Neuronal stem cell (in vitro differentiated cells): Measurements from ENCODE around the gene NOS1AP.

Source experiments
- DNase-seq: peaks from one replicate; pipeline ENCODE4 v3.0.0-alpha.2; 2013; ENCODE audit warnings: low spot score
- H2AFZ ChIP-seq: one replicate; pipeline ENCODE4 v1.6.1; 2013; ENCODE audit warnings: mild to moderate bottlenecking, low read length, inconsistent platforms
- H2AK5ac ChIP-seq: 2 replicates; pipeline ENCODE4 v1.6.1; 2013; ENCODE audit warnings: low read depth, mild to moderate bottlenecking, inconsistent platforms, low read length, moderate library complexity, mixed read lengths
- H2BK120ac ChIP-seq: 2 replicates; pipeline ENCODE4 v1.6.1; 2013; ENCODE audit warnings: low read depth, mild to moderate bottlenecking, inconsistent platforms, low read length, moderate library complexity, mixed read lengths
- H2BK12ac ChIP-seq: one replicate; pipeline ENCODE4 v1.6.1; 2013; ENCODE audit warnings: low read length, inconsistent platforms
- H2BK15ac ChIP-seq: 2 replicates; pipeline ENCODE4 v1.6.1; 2013; ENCODE audit warnings: mild to moderate bottlenecking, low read length, inconsistent platforms, mixed read lengths
- H2BK5ac ChIP-seq: one replicate; pipeline ENCODE4 v1.6.1; 2013; ENCODE audit warnings: inconsistent platforms, mild to moderate bottlenecking, low read length, moderate library complexity
- H3K14ac ChIP-seq: one replicate; pipeline ENCODE4 v1.6.1; 2013; ENCODE audit warnings: low read length, inconsistent platforms
- H3K18ac ChIP-seq: 2 replicates; pipeline ENCODE4 v1.6.1; 2013; ENCODE audit warnings: low read length, inconsistent platforms
- H3K23ac ChIP-seq: 2 replicates; pipeline ENCODE4 v1.6.1; 2013; ENCODE audit warnings: low read depth, mild to moderate bottlenecking, mixed read lengths, low read length, inconsistent platforms; ENCODE audit not compliant: poor library complexity
- H3K27ac ChIP-seq: replicated peaks from 3 replicates; pipeline ENCODE4 v1.5.1; 2013; ENCODE audit warnings: low read length, inconsistent platforms
- H3K27me3 ChIP-seq, 3 experiments: 2 replicates each; pipeline ENCODE4 v1.6.1; 2013; ENCODE audit warnings: low read length in 3 of 3, mild to moderate bottlenecking in 2 of 3, inconsistent platforms in 1 of 3, low read depth in 1 of 3, mixed read lengths in 1 of 3, moderate library complexity in 1 of 3; ENCODE audit not compliant: control insufficient read depth in 3 of 3, insufficient read depth in 3 of 3
- H3K36me3 ChIP-seq, 2 donors: replicated peaks in 1 of 2; 2 replicates each; pipeline ENCODE4 v1.6.1; 2013; ENCODE audit warnings: low read length in 2 of 2; ENCODE audit not compliant: control insufficient read depth in 2 of 2, insufficient read depth in 2 of 2
- H3K4ac ChIP-seq: 2 replicates; pipeline ENCODE4 v1.6.1; 2013; ENCODE audit warnings: inconsistent platforms, mild to moderate bottlenecking, low read length, moderate library complexity
- H3K4me1 ChIP-seq, 2 donors: 1 replicate in 1 of 2; 2 replicates in 1 of 2; pipeline ENCODE4 v1.6.1; 2013; ENCODE audit warnings: low read length in 2 of 2, low read depth in 1 of 2; ENCODE audit not compliant: control insufficient read depth in 2 of 2, insufficient read depth in 1 of 2
- H3K4me2 ChIP-seq: one replicate; pipeline ENCODE4 v1.6.1; 2013; ENCODE audit warnings: mild to moderate bottlenecking, low read length, inconsistent platforms; ENCODE audit not compliant: insufficient read depth, poor library complexity, severe bottlenecking
- H3K4me3 ChIP-seq, 2 donors: 2 replicates each; pipeline ENCODE4 v1.5.1; 2013; ENCODE audit warnings: low read length in 2 of 2, mild to moderate bottlenecking in 2 of 2, inconsistent platforms in 1 of 2, moderate library complexity in 1 of 2
- H3K79me1 ChIP-seq: one replicate; pipeline ENCODE4 v1.6.1; 2013; ENCODE audit warnings: low read depth, mild to moderate bottlenecking, inconsistent platforms, low read length, moderate library complexity
- H3K9ac ChIP-seq: one replicate; pipeline ENCODE4 v1.6.1; 2013; ENCODE audit warnings: mild to moderate bottlenecking, low read depth, low read length, inconsistent platforms; ENCODE audit not compliant: poor library complexity
- H3K9me3 ChIP-seq, 2 donors: replicated peaks in 1 of 2; 2 replicates each; pipeline versions ENCODE3 to v1.6.1; 2013; ENCODE audit warnings: low read length in 2 of 2, mild to moderate bottlenecking in 2 of 2, inconsistent platforms in 1 of 2, low read depth in 1 of 2, mixed read lengths in 1 of 2, moderate library complexity in 1 of 2; ENCODE audit not compliant: control insufficient read depth in 2 of 2, insufficient read depth in 1 of 2
- H4K8ac ChIP-seq: one replicate; pipeline ENCODE4 v1.6.1; 2013; ENCODE audit warnings: low read depth, mild to moderate bottlenecking, inconsistent platforms, low read length, moderate library complexity
- H4K91ac ChIP-seq: one replicate; pipeline ENCODE4 v1.6.1; 2013; ENCODE audit warnings: low read length, low read depth, mild to moderate bottlenecking, inconsistent platforms; ENCODE audit not compliant: poor library complexity
- WGBS, 2 donors: extraction: QIAGEN DNeasy Blood & Tissue Kit; methylation state at CpG; one replicate each; pipeline ENCODE4 v1.1.7; 2013; ENCODE audit warnings: missing lambda C conversion rate in 2 of 2, mixed read lengths in 1 of 2; ENCODE audit not compliant: insufficient read length in 2 of 2, insufficient replicate concordance in 1 of 2; ENCODE audit errors: extremely low coverage in 2 of 2; 5-methylcytosine and 5-hydroxymethylcytosine counted together

NOS1AP gene

GRCh38 chr1:162303004-162303344 lies 233.5 kb downstream of the NOS1AP start:
- Histone ChIP-seq H4K91ac (no peak overlapping the region), H2BK5ac (no peak overlapping the region), H3K27me3 (no peaks in the 10 kb centered on the region), H3K18ac (no peak overlapping the region), H3K4ac (no peak overlapping the region), H3K4me2 (no peak overlapping the region), H3K9me3 (peaks cover 0 to 5% of the 10 kb centered on the region in 2 donors), H2BK120ac (no peak overlapping the region), H3K14ac (no peak overlapping the region), H3K4me1 (peaks cover 0 to 8% of the 10 kb centered on the region in 2 donors), H3K27ac (no peak overlapping the region), H2AFZ (no peak overlapping the region), H3K79me1 (peaks cover 2% of the 10 kb centered on the region), H3K36me3 (no peaks in the 10 kb centered on the region), H4K8ac (no peak overlapping the region), H3K23ac (no peak overlapping the region), H3K9ac (no peak overlapping the region), H2BK15ac (no peak overlapping the region), H2AK5ac (no peak overlapping the region), H2BK12ac (no peak overlapping the region), H3K4me3 (no peak overlapping the region)
- no peak for DNase-seq
- no CpG with 5 or more reads among the region's 3 CpGs for WGBS, 2 donors

GRCh38 chr1:162304736-162305135 lies 235.2 kb downstream of the NOS1AP start:
- no peaks in the 10 kb centered on the region for H3K36me3 ChIP-seq
- no peak overlapping the region for H3K9ac ChIP-seq
- no peak overlapping the region for H3K4me3 ChIP-seq
- WGBS, 2 donors, result no CpG with 5 or more reads among the region's 2 CpGs
- H4K91ac ChIP-seq, result no peak overlapping the region
- no peak overlapping the region for H3K14ac ChIP-seq
- H3K27me3 ChIP-seq, result no peaks in the 10 kb centered on the region
- H3K18ac ChIP-seq, result no peak overlapping the region
- peaks cover 2% of the 10 kb centered on the region for H3K79me1 ChIP-seq
- no peak overlapping the region for H4K8ac ChIP-seq
- H3K27ac ChIP-seq, result no peak overlapping the region
- no peak overlapping the region for H2BK120ac ChIP-seq
- no peak overlapping the region for H3K4ac ChIP-seq
- H3K9me3 ChIP-seq, result peaks cover 5 to 9% of the 10 kb centered on the region in 2 donors
- H2BK15ac ChIP-seq, result no peak overlapping the region
- no peak overlapping the region for H3K4me2 ChIP-seq
- DNase-seq, result no peak
- no peak overlapping the region for H2AK5ac ChIP-seq
- H2AFZ ChIP-seq, result no peak overlapping the region
- H3K23ac ChIP-seq, result no peak overlapping the region
- peaks cover 0 to 6% of the 10 kb centered on the region in 2 donors for H3K4me1 ChIP-seq
- H2BK5ac ChIP-seq, result no peak overlapping the region
- H2BK12ac ChIP-seq, result no peak overlapping the region

- Histone ChIP-seq H3K23ac (no peak overlapping the region), H3K27ac (no peak overlapping the region), H3K4me1 (peaks cover 0 to 9% of the 10 kb centered on the region in 2 donors), H2BK120ac (no peak overlapping the region), H2BK15ac (no peak overlapping the region), H3K14ac (no peak overlapping the region), H3K9me3 (peaks cover 5 to 9% of the 10 kb centered on the region in 2 donors), H2AK5ac (no peak overlapping the region), H4K91ac (no peak overlapping the region), H3K4me3 (no peak overlapping the region), H3K4ac (no peak overlapping the region), H2BK12ac (no peak overlapping the region), H2AFZ (no peak overlapping the region), H3K9ac (no peak overlapping the region), H2BK5ac (no peak overlapping the region), H3K4me2 (no peak overlapping the region), H3K18ac (no peak overlapping the region), H3K36me3 (no peaks in the 10 kb centered on the region), H3K27me3 (no peaks in the 10 kb centered on the region), H4K8ac (no peak overlapping the region), H3K79me1 (peaks cover 2% of the 10 kb centered on the region)
- WGBS, 2 donors, result no CpG with 5 or more reads among the region's 1 CpG
- DNase-seq, result no peak
Measured at GRCh38 chr1:162305969-162306368, 236.5 kb downstream of the NOS1AP start.

GRCh38 chr1:162310337-162310736 lies 240.8 kb downstream of the NOS1AP start:
- no peak overlapping the region for H3K9ac ChIP-seq
- no peak overlapping the region for H2BK120ac ChIP-seq
- H3K27ac ChIP-seq, result no peak overlapping the region
- H3K36me3 ChIP-seq, result no peaks in the 10 kb centered on the region
- WGBS, 2 donors, result no CpG with 5 or more reads among the region's 4 CpGs
- no peak overlapping the region for H3K4me3 ChIP-seq
- H2AK5ac ChIP-seq, result no peak overlapping the region
- H3K79me1 ChIP-seq, result peaks cover 2% of the 10 kb centered on the region
- no peak overlapping the region for H2BK12ac ChIP-seq
- H3K4me2 ChIP-seq, result no peak overlapping the region
- H2BK15ac ChIP-seq, result no peak overlapping the region
- H4K91ac ChIP-seq, result no peak overlapping the region
- H2BK5ac ChIP-seq, result no peak overlapping the region
- no peak for DNase-seq
- no peak overlapping the region for H3K4ac ChIP-seq
- H4K8ac ChIP-seq, result no peak overlapping the region
- H3K9me3 ChIP-seq, result peaks cover 5 to 9% of the 10 kb centered on the region in 2 donors
- no peak overlapping the region for H3K18ac ChIP-seq
- H3K4me1 ChIP-seq, result peaks cover 0 to 10% of the 10 kb centered on the region in 2 donors
- H2AFZ ChIP-seq, result no peak overlapping the region
- H3K14ac ChIP-seq, result no peak overlapping the region
- H3K23ac ChIP-seq, result no peak overlapping the region
- H3K27me3 ChIP-seq, result no peaks in the 10 kb centered on the region
